GM12891 (cell line): ENCODE data around the gene IL36A. TPM values are rescaled to one million over a fixed set of nuclear protein-coding genes. Genes with fewer than 3 reads are reported as not detected.
A peak's percentile ranks its signal among the peaks of the same experiment; 100 is the strongest.

Experiments
- DNase-seq: peaks from one replicate; pipeline ENCODE4 v3.0.0; 2011; ENCODE audit warnings: low spot score; ENCODE audit not compliant: insufficient read length
- FAIRE-seq: peaks from 2 replicates; lab custom pipeline; 2011; peaks lifted over from hg19 to GRCh38; lab: Jason Lieb, UNC
- PAX5 ChIP-seq: IDR thresholded peaks from 2 replicates; pipeline ENCODE4 v1.6.1; 2011; ENCODE audit warnings: low read length, moderate library complexity, mild to moderate bottlenecking; ENCODE audit not compliant: insufficient read depth, severe bottlenecking
- POLR2A ChIP-seq: IDR thresholded peaks from 2 replicates; pipeline ENCODE4 v1.6.1; 2011; ENCODE audit warnings: low read depth, low read length, control low read depth
- POLR2AphosphoS5 ChIP-seq: IDR thresholded peaks from 2 replicates; pipeline ENCODE4 v1.6.1; 2011; ENCODE audit warnings: low read depth, low read length, control low read depth
- POU2F2 ChIP-seq: IDR thresholded peaks from 2 replicates; pipeline ENCODE4 v1.6.1; 2011; ENCODE audit warnings: low read depth, mild to moderate bottlenecking, control low read depth, low read length, moderate library complexity
- SPI1 ChIP-seq: IDR thresholded peaks from 2 replicates; pipeline ENCODE4 v1.6.1; 2011; ENCODE audit warnings: low read depth, low read length, control low read depth
- TAF1 ChIP-seq: IDR thresholded peaks from 2 replicates; pipeline ENCODE4 v1.6.1; 2011; ENCODE audit warnings: low read depth, low read length, control low read depth
- polyA plus RNA-seq: library from polyadenylated mRNA; unstranded; fragments of >200 nt; gene quantifications from one replicate; pipeline ENCODE4 v1.2.1, GENCODE V29; 2012; ENCODE audit warnings: low read depth, missing spikeins, inconsistent platforms; ENCODE audit not compliant: missing spikeins

Gene IL36A, protein sequence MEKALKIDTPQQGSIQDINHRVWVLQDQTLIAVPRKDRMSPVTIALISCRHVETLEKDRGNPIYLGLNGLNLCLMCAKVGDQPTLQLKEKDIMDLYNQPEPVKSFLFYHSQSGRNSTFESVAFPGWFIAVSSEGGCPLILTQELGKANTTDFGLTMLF
- polyA plus RNA-seq, result not detected

DNA sequence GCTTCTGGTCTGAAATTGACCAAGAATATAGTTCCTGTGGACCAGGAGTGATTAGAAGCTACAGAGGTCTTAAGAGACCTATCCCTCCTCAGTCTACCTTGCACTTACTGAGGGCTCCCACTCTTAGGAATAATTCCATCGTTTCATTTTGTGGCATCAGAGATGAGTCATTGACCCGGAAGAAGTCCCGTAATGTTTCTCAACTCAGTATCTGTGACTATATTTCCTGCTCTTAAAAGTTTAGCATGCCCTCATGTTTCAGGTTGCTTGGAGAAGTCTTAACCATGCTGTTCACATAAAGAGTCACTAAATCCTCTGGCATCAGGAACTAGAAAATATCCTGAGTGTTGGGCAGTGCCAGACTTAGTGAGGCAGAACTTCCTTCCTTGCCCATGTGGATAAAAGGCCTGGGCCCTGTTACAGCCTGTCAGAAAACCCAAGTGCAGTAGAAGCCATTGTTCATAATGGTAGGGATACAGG, at the start of gene IL36A:
Gene IL36A (plus strand): TSS at position 430 of the 480 bp plus-strand sequence. CDS start 413 bp downstream, outside the sequence.
- no peak for TF ChIP-seq POLR2A
- no peak for TF ChIP-seq POLR2AphosphoS5
- TF ChIP-seq POU2F2, result no peak
- TF ChIP-seq TAF1, result no peak
- no peak for TF ChIP-seq PAX5
- no peak for TF ChIP-seq SPI1
- FAIRE-seq, result no peak
- DNase-seq, result no peak

- DNase-seq (no peak), FAIRE-seq (no peak)
- no peak for TF ChIP-seq POLR2AphosphoS5
- no peak for TF ChIP-seq POLR2A
- no peak for TF ChIP-seq POU2F2
- no peak for TF ChIP-seq PAX5
- TF ChIP-seq TAF1, result no peak
- TF ChIP-seq SPI1, result no peak
These were observed 47.7 kb upstream of the IL36A start for GRCh38 chr2:112957511-112957910.

GRCh38 chr2:112958428-112959108, 46.7 kb upstream of the IL36A start:
- FAIRE-seq (peak; percentile 76), DNase-seq (peak; percentile 20)
- peak; percentile 29; the same call in 1 of the 2 replicates for TF ChIP-seq POU2F2
- no peak for TF ChIP-seq POLR2A
- no peak for TF ChIP-seq SPI1
- no peak for TF ChIP-seq PAX5
- no peak for TF ChIP-seq POLR2AphosphoS5

DNA sequence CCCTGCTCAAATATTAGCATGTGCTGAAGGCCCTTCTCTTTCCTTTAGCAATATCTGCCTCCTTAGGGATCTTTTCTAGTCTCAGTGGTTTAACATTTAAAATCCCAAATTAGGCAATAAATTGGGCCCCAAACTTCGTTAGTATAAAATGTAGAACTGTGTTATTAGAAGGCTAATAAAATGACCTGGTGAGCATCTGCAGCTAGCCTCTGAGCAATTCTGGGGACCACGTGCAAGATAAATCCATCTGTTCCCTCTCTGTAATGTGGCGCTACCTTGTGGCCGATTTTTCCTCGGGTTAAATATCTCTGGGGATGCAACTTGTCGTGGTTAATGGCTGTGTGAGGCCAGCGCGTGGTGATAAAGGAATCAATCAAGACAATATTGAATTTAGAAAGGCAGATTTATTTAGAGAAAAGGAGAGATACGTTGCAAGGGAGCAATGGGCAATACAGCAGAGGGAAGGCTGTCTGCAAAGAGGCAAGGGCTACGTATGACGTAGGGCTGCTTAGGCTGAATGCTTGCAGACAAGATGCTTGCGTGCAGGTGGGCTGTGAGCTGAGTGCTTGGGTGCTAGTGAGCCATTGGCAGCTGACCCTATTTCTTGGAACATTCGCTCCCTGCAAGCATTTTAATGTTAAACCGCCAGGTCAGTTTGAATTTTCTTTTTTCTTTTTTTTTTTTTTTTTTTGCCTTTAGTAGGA, 46.0 kb upstream of the IL36A start:
- FAIRE-seq (no peak), DNase-seq (no peak)
- TF ChIP-seq PAX5 (no peak), TAF1 (no peak), SPI1 (no peak), POU2F2 (no peak), POLR2AphosphoS5 (no peak), POLR2A (no peak)

- DNase-seq (no peak), FAIRE-seq (no peak)
- no peak for TF ChIP-seq POU2F2
- TF ChIP-seq POLR2AphosphoS5, result no peak
- TF ChIP-seq TAF1, result no peak
- no peak for TF ChIP-seq SPI1
- TF ChIP-seq POLR2A, result no peak
- TF ChIP-seq PAX5, result no peak
These were observed 44.9 kb upstream of the IL36A start for GRCh38 chr2:112960230-112960825.

- TF ChIP-seq POLR2A, result no peak
- TF ChIP-seq POLR2AphosphoS5, result no peak
- no peak for TF ChIP-seq PAX5
- TF ChIP-seq POU2F2, result no peak
- TF ChIP-seq TAF1, result no peak
- TF ChIP-seq SPI1, result no peak
- no peak for DNase-seq
- no peak for FAIRE-seq
These were observed 42.7 kb upstream of the IL36A start for GRCh38 chr2:112962308-112963175.

DNA sequence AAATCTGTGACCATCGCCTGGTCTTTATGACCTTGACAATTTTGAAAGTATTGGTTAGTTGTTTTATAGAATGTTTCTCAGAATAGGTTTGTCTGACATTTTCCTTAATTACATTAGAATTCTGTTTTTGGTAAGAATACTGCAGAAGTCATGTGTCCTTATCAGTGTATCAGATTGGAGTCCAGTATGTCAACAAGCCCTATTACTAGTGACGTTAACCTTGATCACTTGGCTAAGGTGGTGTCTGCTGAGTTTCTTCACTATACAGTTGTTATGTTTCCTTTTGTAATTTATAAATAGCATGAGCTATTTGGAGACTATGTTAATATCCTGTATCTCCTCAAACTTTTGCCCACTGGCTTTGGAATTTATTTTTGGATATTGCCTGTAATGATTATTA, 38.2 kb upstream of the IL36A start:
- FAIRE-seq (no peak), DNase-seq (no peak)
- no peak for TF ChIP-seq POU2F2

- DNase-seq, result no peak
- FAIRE-seq, result no peak
- no peak for TF ChIP-seq POU2F2
- TF ChIP-seq SPI1, result no peak
- no peak for TF ChIP-seq POLR2A
These were observed 32.7 kb upstream of the IL36A start for GRCh38 chr2:112972423-112973086.
